GM12878 (cell line): ENCODE data around the gene CC2D1A. TPM values are rescaled to one million over a fixed set of nuclear protein-coding genes. Genes with fewer than 3 reads are reported as not detected.

ENCODE experiments used
- ATAC-seq: fragments of 200-7000 bp; cut with Tn5 transposase; 3 replicates; pipeline ENCODE4 v1.9.1; 2020; ENCODE audit warnings: mild to moderate bottlenecking, moderate library complexity
- Bru-seq: library from RNA; stranded (reverse); fragments of 400-500 nt; gene quantifications from one replicate; lab custom pipeline; 2021; lab: Mats Ljungman, UMichigan
- BruChase-seq, 2 experiments: library from RNA; stranded (reverse); fragments of 400-500 nt; gene quantifications; one replicate each; lab custom pipeline; 2021; lab: Mats Ljungman, UMichigan
- BruUV-seq: library from RNA; stranded (reverse); fragments of 400-500 nt; replicated peaks from 2 replicates; lab custom pipeline; 2021; lab: Mats Ljungman, UMichigan
- CTCF ChIA-PET: fragments of 300-600 bp; sonication (Branson Sonifier 250); formaldehyde crosslinking; extraction: SDS; loops from one replicate; lab custom pipeline; 2021; ENCODE audit warnings: inconsistent platforms; lab: Yijun Ruan, JAX
- POLR2A ChIA-PET: fragments of 350-600 bp; formaldehyde crosslinking; extraction: SDS; loops from one replicate; lab custom pipeline; 2021; ENCODE audit warnings: inconsistent platforms; lab: Charles Lee
- RAD21 ChIA-PET: fragments of 300-600 bp; sonication (Branson Sonifier 250); formaldehyde crosslinking; loops from one replicate; lab custom pipeline; 2023; ENCODE audit warnings: antibody characterized with exemption; ENCODE audit not compliant: unreplicated experiment; lab: Charles Lee
- SMC1A ChIA-PET: fragments of 300-600 bp; sonication (Branson Sonifier 250); formaldehyde crosslinking; loops from one replicate; lab custom pipeline; 2023; ENCODE audit not compliant: unreplicated experiment, uncharacterized antibody; lab: Charles Lee
- DNase-seq: peaks from one replicate; pipeline ENCODE4 v3.0.0-alpha.2; 2011; ENCODE audit warnings: low read depth, low spot score
- FAIRE-seq: peaks from 3 replicates; lab custom pipeline; 2011; peaks lifted over from hg19 to GRCh38; lab: Jason Lieb, UNC
- H2AFZ ChIP-seq: 2 replicates; pipeline ENCODE4 v1.6.0; 2011; ENCODE audit warnings: low read depth, low read length, control low read depth; ENCODE audit not compliant: control insufficient read depth
- H3K27ac ChIP-seq: 2 replicates; pipeline ENCODE4 v1.5.1; 2011; ENCODE audit warnings: control low read depth; ENCODE audit not compliant: control insufficient read depth, insufficient read depth
- H3K27me3 ChIP-seq, 2 experiments: replicated peaks in 1 of 2; 2 replicates each; pipeline versions ENCODE4 v1.6.0 to v1.6.1; 2011; ENCODE audit warnings: low read length in 1 of 2; ENCODE audit not compliant: control insufficient read depth in 2 of 2, insufficient read depth in 2 of 2
- H3K36me3 ChIP-seq, 2 experiments: 2 replicates each; pipeline ENCODE4 v1.5.1; 2011; ENCODE audit warnings: low read length in 1 of 2; ENCODE audit not compliant: control insufficient read depth in 2 of 2, insufficient read depth in 2 of 2
- H3K4me1 ChIP-seq: 2 replicates; pipeline ENCODE4 v1.6.1; 2011; ENCODE audit warnings: mild to moderate bottlenecking, low read length, moderate library complexity, mixed read lengths; ENCODE audit not compliant: control insufficient read depth, insufficient read depth
- H3K4me2 ChIP-seq: 2 replicates; pipeline ENCODE4 v1.6.0; 2011; ENCODE audit warnings: control low read depth; ENCODE audit not compliant: control insufficient read depth, insufficient read depth
- H3K4me3 ChIP-seq: fragments of 200-600 bp; sonication (generic); 2 replicates; pipeline ENCODE4 v1.5.1; 2016
- H3K79me2 ChIP-seq: 2 replicates; pipeline ENCODE4 v1.6.0; 2011; ENCODE audit warnings: low read length; ENCODE audit not compliant: control insufficient read depth, insufficient read depth
- H3K9ac ChIP-seq: 2 replicates; pipeline ENCODE4 v1.8.0; 2011; ENCODE audit warnings: low read length, control low read depth, mixed read lengths; ENCODE audit not compliant: control insufficient read depth, insufficient read depth
- H3K9me3 ChIP-seq: replicated peaks from 3 replicates; pipeline ENCODE4 v1.5.1; 2011; ENCODE audit warnings: mild to moderate bottlenecking, low read length; ENCODE audit not compliant: control insufficient read depth, insufficient read depth
- H4K20me1 ChIP-seq: 2 replicates; pipeline ENCODE4 v1.6.0; 2011; ENCODE audit not compliant: control insufficient read depth, insufficient read depth
- DPF2 ChIP-seq: fragments of 450-650 bp; IDR thresholded peaks from 2 replicates; pipeline ENCODE4 v1.6.1; 2017; ENCODE audit warnings: mild to moderate bottlenecking
- E2F4 ChIP-seq: IDR thresholded peaks from 2 replicates; pipeline ENCODE4 v1.6.1; 2012; ENCODE audit warnings: low read depth, low read length, improper control_type of control experiment
- E2F8 ChIP-seq: fragments of 450-650 bp; IDR thresholded peaks from 2 replicates; pipeline ENCODE4 v1.6.1; 2018; ENCODE audit warnings: mild to moderate bottlenecking, low read depth, moderate library complexity; ENCODE audit not compliant: partially characterized antibody
- HCFC1 ChIP-seq: fragments of 150-350 bp; IDR thresholded peaks from 2 replicates; pipeline ENCODE4 v1.6.1; 2014; ENCODE audit warnings: low read length
- IKZF1 ChIP-seq: fragments of 450-650 bp; conservative IDR thresholded peaks from 2 replicates; pipeline ENCODE4 v1.6.1; 2017; ENCODE audit warnings: antibody characterized with exemption, mild to moderate bottlenecking
- POLR2AphosphoS2 ChIP-seq: IDR thresholded peaks from 2 replicates; pipeline ENCODE4 v1.6.1; 2011; ENCODE audit warnings: low read depth, mild to moderate bottlenecking, low read length, improper control_type of control experiment, moderate library complexity
- SP1 ChIP-seq: IDR thresholded peaks from one replicate; pipeline ENCODE4 v1.6.1; 2011; ENCODE audit warnings: low read depth, low read length
- ZBED1 ChIP-seq: IDR thresholded peaks from 2 replicates; pipeline ENCODE4 v1.6.1; 2016; ENCODE audit warnings: borderline replicate concordance
- ZNF687 ChIP-seq: fragments of 450-650 bp; IDR thresholded peaks from 2 replicates; pipeline ENCODE4 v1.6.1; 2017; ENCODE audit warnings: mild to moderate bottlenecking, moderate library complexity
- WGBS: methylation state at CpG from one replicate; pipeline ENCODE4 v1.1.6; 2016; ENCODE audit warnings: low lambda C conversion rate; ENCODE audit not compliant: insufficient replicate concordance, insufficient coverage; ENCODE audit errors: missing lambda C conversion rate; 5-methylcytosine and 5-hydroxymethylcytosine counted together
- in situ Hi-C: fragments of 300-500 bp; cut with MboI; formaldehyde crosslinking; loops from 9 replicates; pipeline ENCODE4 v1.14.3; 2018; ENCODE audit warnings: mixed read lengths
- intact Hi-C: fragments of 100-400 bp; cut with micrococcal nuclease; formaldehyde crosslinking; loops from one replicate; pipeline ENCODE4 v1.14.2; 2022; ENCODE audit not compliant: unreplicated experiment
- long read RNA-seq, 2 experiments: library from polyadenylated mRNA; unstranded; transcript quantifications; one replicate each; pipeline ENCODE4 v2.0.0, GENCODE V29; 2019 to 2020
- polyA minus RNA-seq, 3 experiments: library from RNA; depleted of rRNA, polyadenylated mRNA; stranded (reverse); fragments of >200 nt; gene quantifications; 2 replicates each; pipeline ENCODE4 v1.2.3, GENCODE V29; 2011
- polyA plus RNA-seq, 11 experiments: library from polyadenylated mRNA; depleted of rRNA in 4 of 11; unstranded in 6 of 11; stranded (reverse) in 5 of 11; fragments of >200 nt; fragmentation: Nextera tagmentation in 4 of 11; fragmentation: Illumina TruSeq in 1 of 11; extraction: Ambion mirVana in 4 of 11; extraction: Trizol in 1 of 11; gene quantifications; 1 replicate in 1 of 11; 2 replicates in 10 of 11; pipeline versions ENCODE4 v1.2.1 to v1.2.3, GENCODE V29; 2011 to 2016; ENCODE audit warnings: inconsistent platforms in 2 of 11, missing spikeins in 2 of 11, low read depth in 1 of 11
- total RNA-seq, 4 experiments: library from RNA; depleted of rRNA in 3 of 4; stranded (reverse); fragments of >200 nt in 3 of 4; fragmentation: Illumina TruSeq in 1 of 4; extraction: Trizol in 1 of 4; gene quantifications; 2 replicates each; pipeline versions ENCODE4 v1.2.1 to v1.2.3, GENCODE V29; 2013 to 2021

CC2D1A gene
- 27.1 and 32.2 TPM in 2 replicates for total RNA-seq (2013; cell fraction: nucleolus; rRNA removed)
- total RNA-seq (2014; rRNA removed) = 13.2 and 17.3 TPM in 2 replicates
- 9.0 and 10.2 TPM in 2 replicates for total RNA-seq (2014; rRNA removed; fragmentation: Illumina TruSeq; extraction: Trizol)
- 32.7 and 36.1 TPM in 2 replicates for total RNA-seq (2021)
- polyA plus RNA-seq (2011; ENCODE audit: low read depth) = 5.8 TPM
- 7.4 and 11.9 TPM in 2 replicates for polyA plus RNA-seq (2011; rRNA removed)
- polyA plus RNA-seq (2011; cell fraction: cytosol; rRNA removed) = 8.9 and 12.7 TPM in 2 replicates
- 55.0 and 65.9 TPM in 2 replicates for polyA plus RNA-seq (2011; cell fraction: nucleus; rRNA removed)
- polyA plus RNA-seq (2012) = 16.1 and 18.9 TPM in 2 replicates
- 7.3 and 14.8 TPM in 2 replicates for polyA plus RNA-seq (2014; fragmentation: Illumina TruSeq; extraction: Trizol)
- polyA plus RNA-seq (2014; fragmentation: Nextera tagmentation; extraction: Ambion mirVana) = 1 to 10 TPM in 1 of 2 experiments, under 1 TPM in 1; 0.13 to 1.0 TPM
- 24.9 and 28.0 TPM in 2 replicates for polyA plus RNA-seq (2014; rRNA removed)
- polyA plus RNA-seq (2016; fragmentation: Nextera tagmentation; extraction: Ambion mirVana) = 10 to 100 TPM; 18.6 to 22.5 TPM
- polyA minus RNA-seq (2011; rRNA and poly(A)+ RNA removed) = 10.2 and 16.0 TPM in 2 replicates
- 7.2 and 8.3 TPM in 2 replicates for polyA minus RNA-seq (2011; cell fraction: cytosol; rRNA and poly(A)+ RNA removed)
- 7.7 and 18.8 TPM in 2 replicates for polyA minus RNA-seq (2011; cell fraction: nucleus; rRNA and poly(A)+ RNA removed)
- percentile 59 among the genes with signal in this experiment for Bru-seq, nascent RNA
- percentile 75 among the genes with signal in this experiment for BruChase-seq, experiment 1, labeled RNA remaining after a 6-hour chase
- percentile 66 among the genes with signal in this experiment for BruChase-seq, experiment 2, labeled RNA remaining after a 2-hour chase
- long read RNA-seq, experiment 1, partial matches to known transcripts = 3 of 4 reads
- long read RNA-seq, experiment 1, other reads (novel, unspliced or antisense) = 0 of 4 reads
- long read RNA-seq, experiment 2 = 0 reads

GRCh38 chr19:13905634-13906520 lies at the start of gene CC2D1A, which contains the start of gene BRME1:
Gene CC2D1A (plus strand): TSS chr19:13906201. CDS start chr19:13906442, 241 bp downstream.
Gene BRME1 (minus strand): TSS chr19:13906117. CDS start chr19:13904892, 1,225 bp downstream.
- FAIRE-seq (peak; percentile 88), ATAC-seq (peak; percentile 99), DNase-seq (peak; percentile 65)
- intact Hi-C loops (no loop called here), in situ Hi-C loops (no loop called here)
- H3K27me3 ChIP-seq = no peaks in the 10 kb centered on the region
- peaks cover 5% of the 10 kb centered on the region for H3K79me2 ChIP-seq
- H2AFZ ChIP-seq = peak within 1 kb of the TSS; percentile 80
- H3K9ac ChIP-seq = peak within 1 kb of the TSS; percentile 71
- no peaks in the 10 kb centered on the region; the same call in 1 of the 2 replicates for H3K4me1 ChIP-seq
- RAD21 ChIA-PET = interaction anchor here (0.8 to 1.2 kb wide), 3 partner anchors 101 to 230 kb away, joined by 3 to 9 read pairs (median 4); partner anchors contain the start of genes ASF1B, IL27RA and RFX1
- H3K36me3 ChIP-seq = peaks cover 0 to 4% of the 10 kb centered on the region in 2 experiments; a peak in 1 of 4 replicates
- POLR2A ChIA-PET = interaction anchor here (0.6 to 1.4 kb wide), 5 partner anchors 11 to 1256 kb away, joined by 3 to 4 read pairs (median 3); partner anchors contain the start of gene RFX1
- H3K27ac ChIP-seq = peak within 1 kb of the TSS; percentile 55
- peak within 1 kb of the TSS; percentile 97 for H3K4me2 ChIP-seq
- CTCF ChIA-PET = interaction anchor here (0.6 to 1.1 kb wide), 6 partner anchors 123 to 575 kb away, joined by 3 to 8 read pairs (median 4); partner anchors contain the start of genes ASF1B and IL27RA
- 20% methylated on average over 72 of the region's 86 CpGs for WGBS
- no peaks in the 10 kb centered on the region for H3K9me3 ChIP-seq
- SMC1A ChIA-PET = interaction anchor here (0.6 to 1.6 kb wide), 5 partner anchors 11 to 143 kb away, joined by 3 to 5 read pairs (median 4); partner anchors contain the start of gene DCAF15
- no peaks in the 10 kb centered on the region for H4K20me1 ChIP-seq
- H3K4me3 ChIP-seq = peak within 1 kb of the TSS; percentile 72
- BruUV-seq = no TSS peak
- peak; percentile 92 for TF ChIP-seq ZNF687
- TF ChIP-seq IKZF1 = peak; percentile 99
- peak; percentile 79 for TF ChIP-seq E2F8
- TF ChIP-seq HCFC1 = peak; percentile 95
- TF ChIP-seq DPF2 = peak; percentile 51; the same call in 1 of the 2 replicates
- peak; percentile 36 for TF ChIP-seq SP1
- peak; percentile 87 for TF ChIP-seq E2F4
- peak; percentile 37; the same call in 1 of the 2 replicates for TF ChIP-seq POLR2AphosphoS2
- TF ChIP-seq ZBED1 = no peak
